OCI-LY3 (cell line): ENCODE measurements around the gene PCSK6.

ENCODE experiments used
- CTCF ChIP-seq: fragments of 200-600, 300-600 bp; sonication (generic); IDR thresholded peaks from 2 replicates; pipeline ENCODE4 v1.5.1; 2014; ENCODE audit warnings: antibody characterized with exemption, low read length, low read depth
- EZH2phosphoT487 ChIP-seq: fragments of 200-600 bp; shearing (Covaris generic); IDR thresholded peaks from 2 replicates; pipeline ENCODE4 v1.6.1; 2018; ENCODE audit warnings: antibody characterized with exemption, mixed run types, low read depth

GRCh38 chr15:101450403-101451265 lies 38.9 kb downstream of the PCSK6 start:
- TF ChIP-seq CTCF (no peak), EZH2phosphoT487 (no peak)
